DMS79 (cell line): ENCODE results near the gene KIF19.
A peak's percentile ranks its signal among the peaks of the same experiment; 100 is the strongest.
"Not testable (repeated sequence)": the region's sequence is repeated elsewhere in the genome, so short reads cannot be mapped to it uniquely, and the experiment has no call there.

Source experiments
- DNase-seq: peaks from one replicate; lab custom pipeline; 2025; lab: John Stamatoyannopoulos, UW

KIF19 gene

GRCh38 chr17:74325743-74326379, at the start of gene KIF19:
KIF19 (plus strand) TSS chr17:74326226; CDS start chr17:74326350, 124 bp downstream.
- no peak for DNase-seq

GRCh38 chr17:74276541-74277009, 49.5 kb upstream of the KIF19 start:
- DNase-seq: no peak

DNA sequence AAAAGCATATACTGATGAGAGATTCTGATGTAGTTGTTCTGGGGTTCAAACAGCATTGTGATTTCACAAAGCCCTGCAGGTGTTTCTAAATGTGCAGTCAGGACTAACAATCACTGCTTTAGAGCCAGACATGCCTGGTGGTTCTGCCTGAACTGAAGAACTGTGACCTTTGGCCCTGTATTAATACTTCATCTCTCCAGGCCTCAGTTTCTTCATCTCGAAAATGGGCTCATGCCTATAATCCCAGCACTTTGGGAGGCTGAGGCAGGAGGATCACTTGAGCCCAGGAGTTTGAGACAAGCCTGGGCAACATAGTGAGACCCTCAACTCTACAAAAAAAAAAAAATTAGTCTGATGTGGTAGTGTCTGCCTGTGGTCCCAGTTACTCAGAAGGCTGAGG, 48.1 kb upstream of the KIF19 start:
- no peak for DNase-seq

DNA sequence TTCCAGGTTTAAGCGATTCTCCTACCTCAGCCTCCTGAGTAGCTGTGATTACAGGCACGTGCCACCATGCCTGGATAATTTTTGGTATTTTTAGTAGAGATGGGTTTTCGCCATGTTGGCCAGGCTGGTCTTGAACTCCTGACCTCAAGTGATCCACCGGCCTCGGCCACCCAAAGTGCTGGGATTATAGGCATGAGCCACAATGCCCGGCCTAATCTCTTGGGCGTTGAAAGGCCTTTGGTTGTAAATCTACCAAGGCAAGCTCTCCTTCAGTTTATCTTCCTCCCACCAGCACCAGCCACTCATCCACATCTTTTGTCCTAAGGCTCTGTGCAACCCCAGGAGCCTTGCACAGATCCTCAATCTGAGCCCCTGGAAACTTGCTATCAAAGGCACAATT, 46.4 kb upstream of the KIF19 start:
- DNase-seq: not testable (repeated sequence)

GRCh38 chr17:74280093-74280513, 45.9 kb upstream of the KIF19 start:
- DNase-seq: no peak

GRCh38 chr17:74281799-74282198, 44.2 kb upstream of the KIF19 start:
- DNase-seq: no peak

DNA sequence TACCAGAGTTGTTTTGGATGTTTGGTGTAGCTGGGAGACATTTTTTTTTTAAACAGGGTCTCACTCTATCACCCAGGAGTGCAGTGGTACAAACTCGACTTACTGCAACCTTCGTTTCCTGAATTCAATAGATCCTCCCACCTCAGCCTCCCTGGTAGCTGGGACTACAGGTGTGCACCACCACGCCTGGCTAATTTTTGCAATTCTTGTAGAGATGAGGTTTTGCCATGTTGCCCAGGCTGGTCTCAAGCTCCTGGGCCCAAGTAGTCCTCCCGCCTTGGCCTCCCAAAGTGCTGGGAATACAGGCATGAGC, 43.8 kb upstream of the KIF19 start:
- not testable (repeated sequence) for DNase-seq

GRCh38 chr17:74282587-74283370, 43.2 kb upstream of the KIF19 start:
- no peak for DNase-seq

DNA sequence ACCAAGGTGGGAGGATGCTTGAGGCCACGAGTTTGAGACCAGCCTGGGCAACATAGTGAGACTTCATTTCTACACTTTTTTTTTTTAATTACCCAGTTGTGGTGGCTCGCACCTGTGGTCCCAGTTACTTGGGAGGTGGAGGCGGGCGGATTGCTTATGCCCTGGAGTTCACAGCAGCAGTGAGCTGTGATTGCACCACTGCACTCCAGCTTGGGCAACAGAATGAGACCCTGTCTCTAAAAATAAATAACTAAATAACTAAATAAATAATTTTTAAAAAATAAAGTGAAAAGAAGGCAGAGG, 42.7 kb upstream of the KIF19 start:
- no peak for DNase-seq

DNA sequence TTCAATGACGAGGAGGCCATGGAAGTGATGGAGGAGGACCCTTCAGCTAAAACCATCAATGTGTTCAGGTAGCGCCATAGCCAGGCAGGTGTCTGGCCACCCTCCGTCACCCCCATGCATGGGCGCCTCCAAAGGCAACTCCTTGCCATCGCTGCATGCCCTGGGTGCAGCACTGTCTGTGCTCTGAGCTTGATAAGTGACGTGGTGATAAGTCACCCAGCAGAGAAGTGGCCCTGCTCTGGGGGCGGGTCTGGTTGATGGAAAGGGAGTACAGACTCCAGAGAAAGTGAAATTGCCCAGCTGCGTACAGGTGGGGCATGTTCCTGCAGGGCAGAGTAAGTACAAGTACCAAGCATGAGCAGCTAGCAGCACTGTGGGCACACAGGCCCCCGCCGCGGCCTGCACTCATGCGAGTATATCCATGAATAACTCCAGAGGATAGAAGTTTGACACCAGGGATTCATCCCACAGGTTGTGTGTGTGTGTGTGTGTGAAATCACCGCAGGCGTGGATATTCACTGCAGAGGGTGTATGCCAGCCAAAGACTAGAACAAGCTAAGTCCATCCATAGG, 38.9 kb upstream of the KIF19 start:
- no peak for DNase-seq

- no peak for DNase-seq
Measured at GRCh38 chr17:74288785-74289184, 37.2 kb upstream of the KIF19 start.

DNA sequence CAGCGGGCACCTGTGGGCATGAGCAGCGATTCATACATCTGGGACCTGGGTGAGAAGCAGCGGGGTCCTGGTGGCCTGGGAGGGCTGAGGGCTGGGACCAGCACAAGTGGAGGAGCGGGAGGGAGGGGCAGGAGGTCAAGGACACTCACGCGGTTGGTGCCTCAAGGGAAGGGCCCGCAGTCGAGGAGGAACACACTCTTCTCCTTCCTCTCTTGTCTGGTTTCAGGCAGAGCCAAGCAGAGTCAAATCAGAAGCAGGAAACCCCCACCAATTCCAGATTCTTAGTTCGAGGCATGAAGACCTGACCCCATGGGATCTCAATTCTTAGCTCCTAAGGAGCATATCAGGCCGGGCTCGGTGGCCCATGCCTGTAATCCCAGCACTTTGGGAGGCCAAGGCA, 36.3 kb upstream of the KIF19 start:
- no peak for DNase-seq

DNA sequence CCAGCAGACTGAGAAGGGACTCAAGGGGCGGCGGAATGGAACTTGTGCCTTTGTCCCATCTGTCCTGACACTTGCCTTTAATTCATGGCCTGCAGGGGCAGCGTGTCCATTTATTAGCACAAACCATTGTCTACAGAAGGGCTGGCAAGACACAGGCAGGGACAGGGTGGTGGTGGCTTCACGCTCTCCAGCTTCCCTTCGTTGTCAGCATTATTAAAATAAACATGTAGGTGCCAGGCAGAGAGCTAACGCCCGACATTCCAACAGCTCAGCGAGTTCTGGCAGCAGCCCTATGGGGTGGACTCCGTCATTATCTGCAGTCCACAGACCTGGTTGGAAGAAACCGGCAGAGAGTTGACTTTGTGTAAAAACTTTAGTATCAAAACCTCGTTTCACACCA, 35.7 kb upstream of the KIF19 start:
- no peak for DNase-seq

GRCh38 chr17:74292495-74292894, 33.5 kb upstream of the KIF19 start:
- no peak for DNase-seq

- DNase-seq: no peak
Measured at GRCh38 chr17:74295625-74296547, 30.1 kb upstream of the KIF19 start.

DNA sequence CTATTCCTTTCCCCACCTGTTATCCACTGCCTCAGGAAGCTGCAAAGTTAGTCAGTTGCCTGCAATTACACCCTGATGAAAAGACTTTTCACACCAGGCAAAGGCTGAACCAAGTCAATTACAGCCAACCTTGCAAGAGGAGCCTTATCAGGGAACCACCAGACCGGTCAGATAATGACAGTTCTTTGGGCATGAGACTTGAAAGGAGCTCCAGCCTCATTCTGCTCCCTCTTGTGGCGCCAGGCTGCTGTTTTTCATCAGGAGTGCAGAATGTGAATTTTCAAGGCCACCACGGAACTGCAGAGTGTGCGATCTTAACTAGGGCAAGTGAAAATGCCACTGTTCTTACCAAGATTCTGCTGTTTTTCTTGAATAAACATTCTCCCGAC, 29.5 kb upstream of the KIF19 start:
- DNase-seq: peak; percentile 3

DNA sequence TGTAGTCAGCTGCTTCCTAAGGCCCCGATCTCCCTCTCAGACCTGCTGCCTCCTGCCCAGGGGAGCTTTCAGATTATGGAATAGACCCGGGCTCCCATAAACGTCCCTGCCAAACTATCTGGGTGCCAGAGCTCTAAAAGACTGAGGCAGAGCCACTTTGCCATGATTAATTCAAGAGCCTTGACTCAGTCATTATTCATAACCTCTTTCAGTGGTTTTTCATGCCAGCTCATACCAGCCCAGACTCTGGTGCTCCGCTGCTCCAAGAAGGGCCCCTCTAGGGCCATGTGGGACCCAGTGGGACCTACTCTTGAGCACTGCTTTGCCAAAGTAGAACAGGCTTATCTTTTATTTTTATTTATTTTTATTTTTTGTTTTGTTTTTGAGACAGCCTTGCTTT, 28.1 kb upstream of the KIF19 start:
- no peak for DNase-seq

DNA sequence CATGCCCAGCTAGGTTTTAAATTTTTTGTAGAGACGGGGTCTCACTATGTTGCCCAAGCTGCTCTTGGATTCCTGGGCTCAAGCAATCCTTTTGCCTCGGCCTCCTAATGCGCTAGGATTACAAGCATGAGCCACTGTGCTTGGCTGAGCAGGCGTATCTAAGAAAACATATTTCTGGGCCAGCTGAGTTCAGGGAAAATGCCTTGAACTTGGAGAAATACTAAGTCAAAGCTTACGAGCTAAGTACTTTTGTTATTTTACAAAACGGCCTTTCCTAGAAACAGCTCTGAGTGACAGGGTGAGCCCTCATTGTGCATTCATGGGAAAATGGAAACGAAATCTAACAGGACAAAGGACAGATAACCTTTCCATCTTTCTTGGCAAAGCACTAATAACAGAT, 27.2 kb upstream of the KIF19 start:
- DNase-seq: no peak

DNA sequence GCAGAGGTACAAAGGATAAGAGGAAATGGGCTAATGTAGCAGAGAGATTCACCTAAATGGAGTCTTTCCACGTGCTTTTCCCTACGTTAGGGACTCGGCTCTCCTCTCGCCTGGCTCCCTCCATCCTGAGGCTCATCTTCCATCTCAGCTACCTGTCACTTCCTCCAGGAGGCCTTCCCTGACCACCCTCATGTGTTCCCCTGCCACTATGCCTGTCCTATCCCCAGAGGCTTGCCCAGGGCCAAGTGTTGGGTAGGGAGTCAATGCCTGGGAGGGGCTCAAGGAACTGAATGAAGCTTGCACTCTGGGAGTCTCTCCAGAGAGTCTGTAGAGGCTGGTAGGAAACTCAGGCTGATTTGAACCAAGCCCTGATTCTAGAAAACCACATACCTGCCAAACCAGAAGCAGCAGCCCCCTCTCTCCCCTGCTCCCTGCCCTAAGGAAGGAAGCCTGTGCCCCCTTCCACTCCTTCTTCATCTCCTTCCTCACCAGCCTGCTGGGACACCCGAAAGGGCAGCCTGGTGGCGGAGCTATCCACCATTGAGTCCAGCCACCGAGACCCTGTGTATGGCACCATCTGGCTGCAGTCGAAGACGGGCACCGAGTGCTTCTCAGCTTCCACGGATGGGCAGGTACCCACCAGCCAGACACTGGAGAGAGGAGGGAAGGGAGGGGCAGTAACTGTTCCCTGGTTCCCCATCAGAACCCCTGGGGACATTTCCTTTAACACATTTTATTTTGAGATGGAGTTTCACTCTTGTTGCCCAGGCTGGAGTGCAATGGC, 26.6 kb upstream of the KIF19 start:
- DNase-seq: no peak

DNA sequence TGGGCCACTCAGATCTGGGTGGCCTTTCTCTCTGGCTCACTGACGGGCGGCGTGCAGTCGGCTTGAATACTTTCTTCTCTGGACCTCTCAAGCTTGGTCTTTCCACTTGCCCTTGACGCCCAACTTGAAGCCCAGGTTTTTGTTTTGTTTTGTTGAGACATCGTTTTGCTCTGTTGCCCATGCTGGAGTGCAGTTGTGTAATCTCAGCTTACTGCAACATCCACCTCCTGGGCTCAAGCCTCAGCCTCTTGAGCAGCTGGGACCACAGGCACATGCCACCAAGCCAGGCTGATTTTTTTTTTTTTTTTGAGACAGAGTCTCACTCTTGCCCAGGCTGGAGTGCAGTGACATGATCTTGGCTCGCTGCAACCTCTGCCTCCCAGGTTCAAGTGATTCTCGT, 22.7 kb upstream of the KIF19 start:
- DNase-seq: peak; percentile 25

GRCh38 chr17:74304184-74304583, 21.8 kb upstream of the KIF19 start:
- DNase-seq: no peak
